NCI-H1436 treated with DMSO at 0.1 percent for 48 hours (cell line): ENCODE measurements around the gene C14orf119.

Experiments
- DNase-seq: peaks from one replicate; lab custom pipeline; 2025; lab: John Stamatoyannopoulos, UW

The C14orf119 gene

GRCh38 chr14:23149745-23150144 lies 54.4 kb downstream of the C14orf119 start:
- no peak for DNase-seq
